Measurements from ENCODE around the gene ZBTB7B. TPM values are rescaled to one million over a fixed set of nuclear protein-coding genes. Genes with fewer than 3 reads are reported as not detected.

Gene ZBTB7B
- total RNA-seq, 2 experiments from 2014 or later = 124 to 125 TPM

DNA sequence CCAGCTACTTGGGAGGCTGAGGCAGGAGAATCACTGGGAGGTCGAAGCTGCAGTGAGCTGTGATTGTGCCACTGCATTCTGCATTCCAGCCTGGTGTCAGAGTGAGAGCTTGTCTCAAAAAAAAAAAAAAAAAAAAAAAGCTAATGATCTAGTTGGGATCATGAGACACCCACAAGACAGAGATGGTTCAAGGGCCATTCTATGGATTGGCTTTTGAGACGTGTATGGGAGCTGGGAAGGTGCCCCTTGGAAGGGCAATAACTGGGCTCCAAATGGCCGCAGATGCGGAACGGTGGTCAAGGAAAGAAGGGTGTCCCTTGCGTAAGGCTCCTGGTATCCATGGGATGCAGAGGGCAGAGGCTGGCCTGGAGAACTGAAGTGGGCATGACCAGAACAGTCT, 41.8 kb downstream of the ZBTB7B start:
- no peak for DNase-seq
- H3K27me3 Mint-ChIP-seq = peaks cover under 1% of the 10 kb centered on the region
- no peaks in the 10 kb centered on the region for H3K9me3 Mint-ChIP-seq
- no peak overlapping the region for H3K4me3 Mint-ChIP-seq
- no peak overlapping the region for H3K27ac Mint-ChIP-seq
- no peaks in the 10 kb centered on the region for H3K36me3 Mint-ChIP-seq
- POLR2A ChIA-PET = interaction anchor here (1.5 kb wide), 1 partner anchor 41 kb away, joined by 4 read pairs; no protein-coding TSS in a partner anchor
- CTCF ChIA-PET = interaction anchor here (0.6 to 15.3 kb wide), 27 partner anchors 10 to 133 kb away, joined by 3 to 245 read pairs (median 5); partner anchors contain the start of genes DCST1, EFNA3, EFNA4 and KRTCAP2
- intact Hi-C loops (cut with micrococcal nuclease) = loop anchor here (2.0 kb wide), 1 partner anchor 40 kb away; no protein-coding TSS in a partner anchor
- peaks cover 7% of the 10 kb centered on the region for H3K4me1 Mint-ChIP-seq (ENCODE audit: low read depth)

DNA sequence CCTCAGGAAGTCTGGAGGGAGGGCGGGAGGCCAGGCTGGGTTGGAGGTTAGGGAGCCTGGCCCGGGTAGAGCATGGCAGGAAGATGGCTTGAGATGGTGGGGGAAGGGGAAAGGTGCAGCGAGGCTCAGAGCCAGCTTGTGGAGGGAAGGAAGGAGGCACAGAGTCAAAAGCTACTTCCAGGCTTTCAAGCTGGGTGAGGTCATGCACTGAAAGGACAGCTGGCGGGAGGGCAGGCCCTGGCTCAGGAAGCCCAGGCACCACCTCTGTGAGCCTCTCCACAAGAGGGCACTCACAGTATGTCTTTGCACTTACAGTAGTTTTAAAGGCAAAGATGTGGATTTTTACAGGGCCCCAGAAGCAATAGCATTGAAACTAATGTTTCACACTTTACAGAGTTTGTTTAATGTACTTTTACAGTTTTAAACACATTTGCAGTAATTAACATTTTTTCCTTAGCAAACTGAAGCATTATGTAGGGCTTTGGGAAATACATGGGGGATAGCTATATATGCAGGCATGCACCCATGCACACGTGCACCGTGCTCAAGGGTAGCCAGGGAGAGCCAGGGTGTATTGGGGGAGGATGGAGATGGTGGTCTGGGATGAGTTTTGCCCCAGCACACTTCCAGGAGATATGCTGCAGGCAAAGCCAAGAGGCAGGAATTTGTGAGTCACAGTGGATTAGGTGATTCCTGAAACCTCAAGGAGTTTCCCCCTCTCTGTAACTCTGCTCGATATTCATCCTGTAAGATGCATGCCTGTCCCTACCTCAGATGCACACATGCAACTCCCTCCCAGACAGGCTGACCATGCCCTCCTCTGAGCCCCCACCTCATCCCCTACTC, 42.4 kb downstream of the ZBTB7B start:
- Mint-ChIP-seq H3K27ac (no peak overlapping the region), H3K36me3 (no peaks in the 10 kb centered on the region)

DNA sequence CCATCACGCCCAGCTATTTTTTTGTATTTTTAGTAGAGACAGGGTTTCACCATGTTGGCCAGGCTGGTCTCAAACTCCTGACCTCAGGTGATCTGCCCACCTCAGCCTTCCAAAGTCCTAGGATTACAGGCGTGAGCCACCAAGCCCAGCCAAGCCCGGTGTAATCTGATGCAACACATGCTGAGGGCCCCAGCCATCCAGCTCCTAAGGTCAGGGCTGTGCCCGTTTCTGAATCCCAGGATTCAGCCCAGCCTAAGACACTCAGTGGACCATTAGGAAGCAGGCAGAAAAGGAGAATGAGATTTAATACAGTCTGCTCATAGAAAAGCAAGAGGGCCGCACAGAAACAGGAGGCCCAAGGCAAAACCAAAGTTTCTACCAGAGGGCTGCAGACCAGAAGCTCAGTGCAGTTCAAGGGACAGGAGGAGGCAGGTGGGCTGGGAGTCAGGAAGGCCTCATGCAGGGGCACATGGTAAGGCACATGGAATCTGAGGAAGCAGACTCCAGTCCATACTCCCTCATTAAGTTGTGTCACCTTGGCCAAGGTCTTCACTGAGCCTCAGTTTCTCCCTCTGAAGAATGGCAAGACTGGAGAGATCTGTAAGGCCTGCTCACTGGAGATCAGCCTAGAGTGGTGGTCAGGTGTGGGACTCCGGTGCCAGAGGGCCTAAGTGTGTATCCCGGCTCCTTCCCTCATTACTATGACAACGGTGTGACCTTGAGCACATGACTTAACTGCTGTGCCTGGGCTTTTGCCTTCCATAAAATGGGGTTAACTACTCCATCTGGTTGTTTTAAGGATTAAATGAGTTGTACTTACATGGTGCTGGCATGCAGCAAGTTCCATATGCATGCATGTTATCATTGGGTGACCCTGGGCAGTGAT, 46.1 kb downstream of the ZBTB7B start:
- peaks cover 29% of the 10 kb centered on the region for H3K4me1 Mint-ChIP-seq (ENCODE audit: low read depth)
- H3K27ac Mint-ChIP-seq = no peak overlapping the region
- no peak for DNase-seq
- H3K9me3 Mint-ChIP-seq = no peaks in the 10 kb centered on the region
- H3K36me3 Mint-ChIP-seq = no peaks in the 10 kb centered on the region
- intact Hi-C loops (cut with micrococcal nuclease) = no loop called here
- CTCF ChIA-PET = interaction anchor here (0.7 to 15.3 kb wide), 3 partner anchors 11 to 36 kb away, joined by 3 to 245 read pairs (median 16); partner anchors contain the start of gene EFNA4
- H3K4me3 Mint-ChIP-seq = no peak overlapping the region
- no peaks in the 10 kb centered on the region for H3K27me3 Mint-ChIP-seq
- POLR2A ChIA-PET = no interaction called here

More for the DNA sequence above, 42.4 kb downstream of the ZBTB7B start:
- peak; percentile 76 for DNase-seq
- no peaks in the 10 kb centered on the region for H3K27me3 Mint-ChIP-seq
- peaks cover 8% of the 10 kb centered on the region for H3K4me1 Mint-ChIP-seq (ENCODE audit: low read depth)
- no peak overlapping the region for H3K4me3 Mint-ChIP-seq
- intact Hi-C loops (cut with micrococcal nuclease) = loop anchor here (1.0 to 2.0 kb wide), 2 partner anchors 16 to 40 kb away; no protein-coding TSS in a partner anchor
- no peaks in the 10 kb centered on the region for H3K9me3 Mint-ChIP-seq
- CTCF ChIA-PET = interaction anchor here (0.5 to 15.3 kb wide), 28 partner anchors 10 to 288 kb away, joined by 3 to 245 read pairs (median 5); partner anchors contain the start of genes EFNA3, EFNA4, KRTCAP2 and PBXIP1
- POLR2A ChIA-PET = interaction anchor here (0.9 to 1.5 kb wide), 2 partner anchors 40 to 41 kb away, joined by 3 to 4 read pairs; no protein-coding TSS in a partner anchor

DNA sequence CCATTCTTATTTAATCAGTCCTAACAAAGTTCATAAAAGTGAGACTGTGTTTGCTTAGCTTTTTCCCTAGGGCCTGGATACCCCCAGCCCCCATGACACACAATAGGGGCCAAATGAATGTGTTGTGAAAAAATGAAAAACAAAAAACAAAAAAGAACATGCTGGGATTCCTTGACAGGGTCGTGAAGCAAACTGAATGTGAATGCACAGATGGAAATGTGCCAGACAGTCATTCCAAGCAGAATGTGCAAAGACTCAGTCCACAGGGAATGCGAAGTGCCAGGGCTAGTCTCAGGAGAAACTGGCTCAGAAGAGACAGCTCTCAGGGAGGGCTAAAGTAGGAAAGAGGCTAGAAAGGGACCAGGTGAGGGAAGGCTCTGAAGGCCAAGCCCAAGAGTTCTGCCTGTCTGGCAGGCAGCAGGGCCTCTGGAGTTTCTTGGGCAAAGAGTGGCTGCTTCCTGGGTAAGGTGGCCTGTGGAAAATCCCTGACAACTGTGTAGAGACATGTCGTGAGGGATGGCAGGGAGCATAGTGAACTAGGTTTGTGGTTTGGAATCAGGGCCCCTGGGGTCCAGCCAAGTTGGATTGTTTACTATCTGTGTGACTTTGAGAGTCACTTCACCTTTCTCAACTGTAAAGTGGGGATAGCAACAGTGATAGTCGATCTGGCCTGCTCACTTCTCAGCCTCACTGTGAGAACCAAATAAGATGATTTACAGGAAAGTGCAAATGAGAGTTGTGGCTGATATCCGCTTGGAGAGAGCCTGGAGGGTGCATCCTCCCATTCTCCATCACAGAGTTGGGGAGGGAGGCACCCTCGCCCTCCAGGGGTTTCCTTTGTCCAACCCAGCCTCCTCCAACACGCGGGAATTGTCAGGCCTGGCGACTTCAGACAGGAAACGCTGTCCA, 47.3 kb downstream of the ZBTB7B start:
- no peaks in the 10 kb centered on the region for H3K9me3 Mint-ChIP-seq
- peak overlapping the region; percentile 81 for H3K4me3 Mint-ChIP-seq
- no peaks in the 10 kb centered on the region for H3K27me3 Mint-ChIP-seq
- no peaks in the 10 kb centered on the region for H3K36me3 Mint-ChIP-seq
- ChIA-PET POLR2A (interaction anchor here (1.0 kb wide), 1 partner anchor 34 kb away, joined by 3 read pairs; no protein-coding TSS in a partner anchor), CTCF (interaction anchor here (0.7 to 15.3 kb wide), 13 partner anchors 10 to 117 kb away, joined by 3 to 245 read pairs (median 7); partner anchors contain the start of genes CKS1B, EFNA4, FLAD1 and PMVK)
- no peak overlapping the region for H3K27ac Mint-ChIP-seq
- H3K4me1 Mint-ChIP-seq (ENCODE audit: low read depth) = peaks cover 25% of the 10 kb centered on the region
- no peak for DNase-seq
- intact Hi-C loops (cut with micrococcal nuclease) = loop anchor here (2.0 kb wide), 1 partner anchor 47 kb away; the partner anchor contains the start of gene ZBTB7B

DNA sequence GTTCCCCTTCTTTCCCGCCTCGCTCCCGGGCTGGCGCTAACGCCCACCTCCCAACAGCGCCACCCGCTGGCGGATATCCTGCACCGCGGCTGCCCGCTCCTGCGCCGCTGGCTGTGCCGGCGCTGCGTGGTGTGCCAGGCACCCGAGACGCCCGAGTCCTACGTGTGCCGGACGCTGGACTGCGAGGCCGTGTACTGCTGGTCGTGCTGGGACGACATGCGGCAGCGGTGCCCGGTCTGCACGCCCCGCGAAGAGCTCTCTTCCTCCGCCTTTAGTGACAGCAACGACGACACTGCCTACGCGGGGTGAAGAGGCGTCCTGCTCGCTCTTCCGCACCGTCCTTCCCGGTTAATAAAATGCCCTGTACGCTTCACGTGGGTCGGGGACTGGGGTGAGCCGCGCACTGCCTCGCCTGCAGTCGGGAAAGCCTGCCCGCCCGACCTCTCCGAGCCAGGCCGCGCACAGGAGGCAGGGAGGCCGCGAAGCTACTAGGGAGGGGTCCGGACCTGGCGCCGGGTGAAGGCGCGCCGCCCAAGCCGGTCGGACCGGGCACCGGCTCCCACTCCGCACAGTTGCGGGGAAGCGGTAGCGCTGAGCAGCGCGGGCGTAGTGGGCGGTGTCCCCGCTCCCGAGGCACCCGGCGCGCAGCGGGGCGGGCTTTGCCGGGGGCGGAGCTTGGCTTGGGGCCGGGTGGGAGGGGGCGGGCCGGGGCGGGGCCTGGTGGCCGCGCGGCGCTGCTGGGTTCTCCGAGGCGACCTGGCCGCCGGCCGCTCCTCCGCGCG, 48.1 kb downstream of the ZBTB7B start, which contains the start of gene ADAM15:
Gene ADAM15, plus strand, starts transcription at position 757 of the 782 bp plus-strand sequence. CDS start 71 bp downstream, outside the sequence.
- peak; percentile 87 for DNase-seq
- H3K4me3 Mint-ChIP-seq = peak within 1 kb of the TSS; percentile 81
- ChIA-PET POLR2A (interaction anchor here (0.6 to 1.4 kb wide), 6 partner anchors 9 to 115 kb away, joined by 3 to 5 read pairs (median 4); partner anchors contain the start of genes PBXIP1 and PMVK), CTCF (interaction anchor here (0.6 to 15.3 kb wide), 38 partner anchors 9 to 641 kb away, joined by 3 to 245 read pairs (median 4); partner anchors contain the start of genes CKS1B, EFNA3, EFNA4 and FLAD1)
- peaks cover 3% of the 10 kb centered on the region for H3K36me3 Mint-ChIP-seq
- peaks cover 22% of the 10 kb centered on the region for H3K4me1 Mint-ChIP-seq (ENCODE audit: low read depth)
- H3K9me3 Mint-ChIP-seq = no peaks in the 10 kb centered on the region
- H3K27ac Mint-ChIP-seq = peak within 1 kb of the TSS; percentile 64
- H3K27me3 Mint-ChIP-seq = no peaks in the 10 kb centered on the region
- intact Hi-C loops (cut with micrococcal nuclease) = loop anchor here (1.0 to 2.0 kb wide), 2 partner anchors 48 to 76 kb away; partner anchors contain the start of genes CKS1B and ZBTB7B

DNA sequence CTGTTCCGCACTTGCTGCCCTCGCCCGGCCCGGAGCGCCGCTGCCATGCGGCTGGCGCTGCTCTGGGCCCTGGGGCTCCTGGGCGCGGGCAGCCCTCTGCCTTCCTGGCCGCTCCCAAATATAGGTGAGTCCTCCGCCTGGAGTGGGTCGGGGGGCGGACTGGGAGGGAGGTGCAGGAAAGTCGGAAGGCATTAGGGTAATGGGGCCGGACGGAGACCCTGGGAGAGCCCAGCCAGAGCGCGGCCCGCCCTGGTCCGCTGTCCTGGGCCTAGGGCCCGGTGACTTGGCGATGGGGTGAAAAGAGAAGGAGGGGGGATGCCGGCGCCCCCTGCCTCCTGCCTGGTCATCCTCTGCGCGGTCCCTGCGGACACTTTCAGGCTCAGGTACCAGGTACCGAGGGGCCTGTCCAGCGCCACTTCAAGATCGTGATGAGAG, 48.8 kb downstream of the ZBTB7B start:
- Mint-ChIP-seq H3K4me1 (ENCODE audit: low read depth) (peaks cover 22% of the 10 kb centered on the region), H3K27me3 (no peaks in the 10 kb centered on the region), H3K36me3 (peaks cover 9% of the 10 kb centered on the region), H3K4me3 (peak overlapping the region; percentile 75), H3K9me3 (no peaks in the 10 kb centered on the region), H3K27ac (no peak overlapping the region)
- ChIA-PET POLR2A (interaction anchor here (0.6 to 1.4 kb wide), 6 partner anchors 8 to 115 kb away, joined by 3 to 5 read pairs (median 4); partner anchors contain the start of genes PBXIP1 and PMVK), CTCF (interaction anchor here (0.6 to 15.3 kb wide), 39 partner anchors 9 to 642 kb away, joined by 3 to 245 read pairs (median 4); partner anchors contain the start of genes CKS1B, EFNA3, EFNA4 and FLAD1)
- intact Hi-C loops (cut with micrococcal nuclease) = loop anchor here (1.0 to 2.0 kb wide), 2 partner anchors 49 to 77 kb away; partner anchors contain the start of genes CKS1B and ZBTB7B
- no peak for DNase-seq

DNA sequence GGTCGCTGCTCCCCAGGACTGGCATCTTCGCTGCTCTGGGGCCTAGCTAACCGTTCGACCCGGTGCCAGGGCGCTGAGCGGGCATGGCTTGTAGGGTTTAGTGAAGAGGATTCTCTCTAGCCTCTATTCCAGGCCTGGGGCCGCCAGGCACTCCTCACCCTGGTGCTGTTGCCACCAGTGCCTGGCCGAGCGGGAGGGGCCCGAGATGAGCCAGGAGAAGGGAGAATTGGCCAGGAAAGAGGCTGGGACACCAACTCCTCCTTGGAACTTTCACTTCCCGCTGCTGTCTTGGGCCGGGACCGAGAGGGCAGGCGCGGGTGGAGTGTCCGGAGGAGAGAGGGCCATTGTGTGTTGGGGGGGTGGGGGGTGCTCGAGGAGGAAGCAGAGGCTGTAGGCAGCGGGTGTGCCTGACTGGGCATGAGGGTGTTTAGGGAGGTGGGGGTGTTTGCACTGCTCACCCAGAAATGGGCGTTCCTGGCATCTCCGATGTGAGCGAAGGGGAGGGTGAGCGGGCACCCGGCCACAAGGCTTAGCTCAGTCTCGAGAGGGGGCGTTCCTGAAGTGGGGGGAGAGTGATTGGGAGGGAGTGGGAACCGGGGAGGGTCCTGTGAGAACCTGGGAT, 49.3 kb downstream of the ZBTB7B start:
- peak; percentile 56 for DNase-seq
- no peaks in the 10 kb centered on the region for H3K9me3 Mint-ChIP-seq
- ChIA-PET POLR2A (interaction anchor here (1.0 to 1.4 kb wide), 3 partner anchors 8 to 116 kb away, joined by 4 to 5 read pairs (median 4); partner anchors contain the start of gene PMVK), CTCF (interaction anchor here (0.6 to 15.8 kb wide), 18 partner anchors 4 to 642 kb away, joined by 3 to 245 read pairs (median 8); partner anchors contain the start of genes ADAM15, CKS1B, EFNA3 and EFNA4)
- H3K36me3 Mint-ChIP-seq = peaks cover 10% of the 10 kb centered on the region
- H3K27ac Mint-ChIP-seq = peak overlapping the region; percentile 29
- no peaks in the 10 kb centered on the region for H3K27me3 Mint-ChIP-seq
- intact Hi-C loops (cut with micrococcal nuclease) = loop anchor here (1.0 to 2.0 kb wide), 3 partner anchors 9 to 78 kb away; partner anchors contain the start of genes CKS1B and ZBTB7B
- peak overlapping the region; percentile 75 for H3K4me3 Mint-ChIP-seq
- H3K4me1 Mint-ChIP-seq (ENCODE audit: low read depth) = peaks cover 22% of the 10 kb centered on the region

DNA sequence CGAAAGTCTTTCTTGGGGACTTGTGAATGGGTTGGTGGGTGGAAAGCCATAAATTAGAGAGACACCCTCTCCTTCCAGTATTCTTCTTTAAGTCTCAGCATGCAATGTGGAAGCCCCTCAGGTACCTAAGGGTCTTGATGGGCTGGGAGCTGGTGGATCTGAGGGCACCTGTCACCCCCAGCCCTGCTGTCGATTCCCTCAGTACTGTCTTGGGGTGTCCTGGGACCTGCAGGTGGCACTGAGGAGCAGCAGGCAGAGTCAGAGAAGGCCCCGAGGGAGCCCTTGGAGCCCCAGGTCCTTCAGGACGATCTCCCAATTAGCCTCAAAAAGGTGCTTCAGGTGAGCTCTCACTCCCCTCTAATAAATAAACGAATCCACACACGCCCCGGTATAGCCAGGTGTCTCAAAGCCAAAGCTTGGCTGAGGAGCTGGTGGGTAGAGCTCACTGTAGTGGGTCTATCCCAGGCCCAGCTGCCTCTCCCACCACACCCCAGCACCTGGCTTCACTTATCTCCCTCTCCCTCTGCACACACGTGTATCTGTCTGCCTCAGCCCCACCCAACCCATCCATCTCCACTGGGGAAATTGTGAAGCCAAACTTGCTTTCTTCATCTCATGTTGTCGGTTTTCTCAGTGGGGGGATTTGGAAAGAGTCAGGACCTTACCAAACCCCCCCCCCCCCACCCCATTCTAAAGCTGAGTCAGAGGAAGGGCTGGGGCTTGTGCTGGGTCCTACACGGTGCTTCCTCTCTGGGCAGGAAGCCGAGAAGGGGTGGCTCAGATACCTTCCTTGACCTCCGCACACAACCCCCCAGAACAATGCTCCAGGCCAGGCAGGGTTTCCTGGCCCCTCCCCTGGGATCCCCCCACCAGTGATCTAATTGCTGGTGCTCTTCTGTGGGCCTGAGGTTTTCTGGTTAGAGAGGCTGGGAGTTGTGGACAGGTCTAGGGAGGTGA, 50.1 kb downstream of the ZBTB7B start:
- no peaks in the 10 kb centered on the region for H3K27me3 Mint-ChIP-seq
- peaks cover 22% of the 10 kb centered on the region for H3K4me1 Mint-ChIP-seq (ENCODE audit: low read depth)
- CTCF ChIA-PET = interaction anchor here (1.4 to 15.8 kb wide), 10 partner anchors 5 to 109 kb away, joined by 3 to 245 read pairs (median 11); partner anchors contain the start of genes ADAM15, CKS1B, EFNA3 and EFNA4
- intact Hi-C loops (cut with micrococcal nuclease) = loop anchor here (1.0 kb wide), 1 partner anchor 9 kb away; no protein-coding TSS in a partner anchor
- DNase-seq = peak; percentile 44
- peak overlapping the region; percentile 59 for H3K27ac Mint-ChIP-seq
- H3K9me3 Mint-ChIP-seq = no peaks in the 10 kb centered on the region
- POLR2A ChIA-PET = interaction anchor here (1.0 kb wide), 1 partner anchor 117 kb away, joined by 4 read pairs; the partner anchor contains the start of gene PMVK
- H3K36me3 Mint-ChIP-seq = peaks cover 10% of the 10 kb centered on the region
- peak overlapping the region; percentile 75 for H3K4me3 Mint-ChIP-seq

Measured in activated CD4-positive, alpha-beta memory T cell treated with anti-CD3 and anti-CD28 coated beads for 36 hours (primary cell).